Transverse colon (tissue), 3 donors: ENCODE data around the gene SPATA22.

Source experiments
- POLR2A ChIP-seq: fragments of 450-650 bp; IDR thresholded peaks from one replicate; pipeline ENCODE4 v1.6.1; 2016; ENCODE audit warnings: antibody characterized with exemption, mild to moderate bottlenecking, moderate library complexity
- TF ChIP-seq, protein P1 (sequence below), 5 experiments: fragments of 200-600 bp in 3 of 5; fragments of 450-650 bp in 2 of 5; sonication (generic) in 3 of 5; IDR thresholded peaks; 1 replicate in 2 of 5; 2 replicates in 3 of 5; pipeline ENCODE4 v1.5.1; 2016 to 2017; ENCODE audit warnings: antibody characterized with exemption in 5 of 5, inconsistent platforms in 3 of 5, mild to moderate bottlenecking in 2 of 5, moderate library complexity in 1 of 5

DNA sequence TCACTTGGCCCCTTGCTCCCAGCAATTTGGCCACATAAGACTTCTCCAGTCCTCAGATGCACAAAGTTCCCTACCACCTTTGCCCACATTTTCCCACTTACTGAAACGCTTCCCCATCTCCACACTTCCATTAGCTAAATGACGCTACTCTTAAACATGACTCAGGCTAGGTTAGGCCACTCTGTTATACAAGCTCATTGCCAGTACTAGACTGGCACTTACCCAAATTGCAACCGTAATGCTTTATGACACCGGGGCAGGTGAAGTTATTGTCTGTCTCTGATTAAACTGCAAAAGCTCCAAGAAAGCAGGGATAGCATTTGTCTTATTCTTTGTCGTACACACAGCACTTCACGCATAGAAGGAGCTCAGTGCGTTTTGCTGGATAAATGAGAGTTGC, 33.4 kb upstream of the SPATA22 start:
- TF ChIP-seq, protein P1, sequence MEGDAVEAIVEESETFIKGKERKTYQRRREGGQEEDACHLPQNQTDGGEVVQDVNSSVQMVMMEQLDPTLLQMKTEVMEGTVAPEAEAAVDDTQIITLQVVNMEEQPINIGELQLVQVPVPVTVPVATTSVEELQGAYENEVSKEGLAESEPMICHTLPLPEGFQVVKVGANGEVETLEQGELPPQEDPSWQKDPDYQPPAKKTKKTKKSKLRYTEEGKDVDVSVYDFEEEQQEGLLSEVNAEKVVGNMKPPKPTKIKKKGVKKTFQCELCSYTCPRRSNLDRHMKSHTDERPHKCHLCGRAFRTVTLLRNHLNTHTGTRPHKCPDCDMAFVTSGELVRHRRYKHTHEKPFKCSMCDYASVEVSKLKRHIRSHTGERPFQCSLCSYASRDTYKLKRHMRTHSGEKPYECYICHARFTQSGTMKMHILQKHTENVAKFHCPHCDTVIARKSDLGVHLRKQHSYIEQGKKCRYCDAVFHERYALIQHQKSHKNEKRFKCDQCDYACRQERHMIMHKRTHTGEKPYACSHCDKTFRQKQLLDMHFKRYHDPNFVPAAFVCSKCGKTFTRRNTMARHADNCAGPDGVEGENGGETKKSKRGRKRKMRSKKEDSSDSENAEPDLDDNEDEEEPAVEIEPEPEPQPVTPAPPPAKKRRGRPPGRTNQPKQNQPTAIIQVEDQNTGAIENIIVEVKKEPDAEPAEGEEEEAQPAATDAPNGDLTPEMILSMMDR (IDR thresholded peaks at IDR 0.05), result no peak
- TF ChIP-seq POLR2A, result no peak
